LNCAP (cell line): Measurements from ENCODE around the gene SKP2.

Experiments used
- TF ChIP-seq, protein P1 (sequence below): fragments of 450-650 bp; IDR thresholded peaks from 2 replicates; pipeline ENCODE4 v1.5.1; 2017; ENCODE audit warnings: mild to moderate bottlenecking

Gene SKP2

DNA sequence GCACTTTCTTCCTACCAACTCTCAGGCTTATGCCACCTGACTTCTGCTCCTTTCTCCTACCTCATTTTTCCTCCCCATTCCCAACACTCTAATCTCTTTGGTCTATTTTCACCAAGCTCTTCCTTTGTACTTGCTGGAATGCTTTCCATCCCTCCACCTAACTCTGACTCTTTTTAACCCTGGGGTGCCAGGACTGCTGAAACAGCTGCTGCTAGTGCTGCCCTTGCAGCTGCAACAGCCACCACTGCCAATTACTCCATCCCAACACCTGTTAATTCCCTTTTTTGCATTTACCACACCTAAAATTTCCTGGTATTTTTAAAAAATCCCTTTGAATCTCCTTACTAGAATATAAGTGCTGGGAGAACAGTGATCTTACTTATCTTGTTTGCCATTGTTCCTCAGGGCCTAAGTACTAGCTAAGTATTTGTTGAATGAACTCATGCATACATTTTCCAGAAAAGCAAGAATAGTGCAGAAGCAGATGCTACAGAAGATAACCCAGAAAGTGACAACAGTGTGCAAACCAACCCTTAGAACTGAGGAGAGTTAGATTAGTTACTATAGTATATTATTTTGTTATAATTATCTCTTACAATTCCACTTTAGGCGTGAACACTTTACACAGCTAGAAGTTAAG is 78.4 kb downstream of the SKP2 start:
- TF ChIP-seq, protein P1, sequence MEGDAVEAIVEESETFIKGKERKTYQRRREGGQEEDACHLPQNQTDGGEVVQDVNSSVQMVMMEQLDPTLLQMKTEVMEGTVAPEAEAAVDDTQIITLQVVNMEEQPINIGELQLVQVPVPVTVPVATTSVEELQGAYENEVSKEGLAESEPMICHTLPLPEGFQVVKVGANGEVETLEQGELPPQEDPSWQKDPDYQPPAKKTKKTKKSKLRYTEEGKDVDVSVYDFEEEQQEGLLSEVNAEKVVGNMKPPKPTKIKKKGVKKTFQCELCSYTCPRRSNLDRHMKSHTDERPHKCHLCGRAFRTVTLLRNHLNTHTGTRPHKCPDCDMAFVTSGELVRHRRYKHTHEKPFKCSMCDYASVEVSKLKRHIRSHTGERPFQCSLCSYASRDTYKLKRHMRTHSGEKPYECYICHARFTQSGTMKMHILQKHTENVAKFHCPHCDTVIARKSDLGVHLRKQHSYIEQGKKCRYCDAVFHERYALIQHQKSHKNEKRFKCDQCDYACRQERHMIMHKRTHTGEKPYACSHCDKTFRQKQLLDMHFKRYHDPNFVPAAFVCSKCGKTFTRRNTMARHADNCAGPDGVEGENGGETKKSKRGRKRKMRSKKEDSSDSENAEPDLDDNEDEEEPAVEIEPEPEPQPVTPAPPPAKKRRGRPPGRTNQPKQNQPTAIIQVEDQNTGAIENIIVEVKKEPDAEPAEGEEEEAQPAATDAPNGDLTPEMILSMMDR, result no peak

DNA sequence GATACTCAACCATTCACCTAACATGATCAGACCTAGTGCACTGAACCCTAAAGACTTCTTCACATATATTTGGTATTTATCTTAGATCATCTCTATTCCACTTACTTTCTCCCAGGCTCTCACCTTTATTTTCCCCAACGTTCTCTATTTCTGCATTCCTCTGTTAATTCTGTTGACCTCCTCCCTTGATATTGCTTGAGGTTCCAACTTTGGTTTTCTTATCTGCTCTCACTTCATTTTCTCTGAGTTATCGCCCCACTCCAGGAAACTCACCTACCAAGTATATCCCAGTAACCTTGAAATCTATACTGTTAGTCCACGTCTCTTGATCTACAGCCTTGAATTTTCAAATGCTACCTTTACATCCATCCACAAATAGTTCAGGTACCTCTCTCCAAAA is 80.6 kb downstream of the SKP2 start:
- TF ChIP-seq, protein P1, result no peak
